WTC11 (cell line): ENCODE data around the gene PTPRN2. TPM values are rescaled to one million over a fixed set of nuclear protein-coding genes. Genes with fewer than 3 reads are reported as not detected.

ENCODE experiments used
- ATAC-seq: fragments of 200-7000 bp; cut with Tn5 transposase; 2 replicates; pipeline ENCODE4 v1.10.0; 2021; ENCODE audit warnings: mild to moderate bottlenecking, moderate library complexity
- CTCF ChIA-PET: fragments of 300-600 bp; sonication (Branson Sonifier 250); formaldehyde crosslinking; loops from one replicate; lab custom pipeline; 2021; ENCODE audit warnings: antibody characterized with exemption; lab: Charles Lee
- POLR2A ChIA-PET: fragments of 350-600 bp; sonication (Branson Sonifier 250); formaldehyde crosslinking; loops from one replicate; lab custom pipeline; 2021; ENCODE audit warnings: antibody characterized with exemption; lab: Charles Lee
- DNase-seq: peaks from one replicate; pipeline ENCODE4 v3.0.0; 2021; ENCODE audit warnings: low spot score
- H3K27ac Mint-ChIP-seq: 2 replicates; pipeline ENCODE4 v1.8.0; 2021; ENCODE audit warnings: mixed read lengths
- H3K27me3 Mint-ChIP-seq: 2 replicates; pipeline ENCODE4 v1.8.0; 2021; ENCODE audit warnings: low read depth, mild to moderate bottlenecking, moderate library complexity, mixed read lengths
- H3K36me3 Mint-ChIP-seq: 2 replicates; pipeline ENCODE4 v1.8.0; 2021; ENCODE audit warnings: mixed read lengths
- H3K4me1 Mint-ChIP-seq: 2 replicates; pipeline ENCODE4 v1.8.0; 2022; ENCODE audit warnings: mixed read lengths
- H3K4me3 Mint-ChIP-seq: 2 replicates; pipeline ENCODE4 v1.8.0; 2021; ENCODE audit warnings: mild to moderate bottlenecking, moderate library complexity, mixed read lengths
- H3K9me3 Mint-ChIP-seq: 2 replicates; pipeline ENCODE4 v1.8.0; 2021; ENCODE audit warnings: mixed read lengths
- ELF4 ChIP-seq: sonication (generic); formaldehyde crosslinking; IDR thresholded peaks from 2 replicates; pipeline ENCODE4 v1.8.1; 2022; ENCODE audit warnings: low read depth, mild to moderate bottlenecking, moderate library complexity, missing genetic modification reagents
- EMX1 ChIP-seq: fragments of 250-450 bp; sonication (Bioruptor Pico); IDR thresholded peaks from 2 replicates; pipeline ENCODE4 v1.8.0; 2021; ENCODE audit warnings: mild to moderate bottlenecking
- ESRRA ChIP-seq: sonication (generic); formaldehyde crosslinking; IDR thresholded peaks from 2 replicates; pipeline ENCODE4 v1.8.1; 2022; ENCODE audit warnings: mild to moderate bottlenecking, missing genetic modification reagents, borderline replicate concordance
- FOXP1 ChIP-seq: sonication (generic); formaldehyde crosslinking; IDR thresholded peaks from 2 replicates; pipeline ENCODE4 v1.8.0; 2022; ENCODE audit warnings: missing genetic modification reagents, mild to moderate bottlenecking, moderate library complexity, borderline replicate concordance
- GTF2I ChIP-seq: fragments of 250-450 bp; sonication (Bioruptor Pico); conservative IDR thresholded peaks from 2 replicates; pipeline ENCODE4 v1.4.0; 2021; ENCODE audit warnings: mild to moderate bottlenecking
- NFATC4 ChIP-seq: fragments of 250-450 bp; sonication (Bioruptor Pico); IDR thresholded peaks from 2 replicates; pipeline ENCODE4 v1.9.0; 2021; ENCODE audit warnings: mild to moderate bottlenecking
- NFYB ChIP-seq: sonication (generic); formaldehyde crosslinking; conservative IDR thresholded peaks from 2 replicates; pipeline ENCODE4 v1.8.0; 2022; ENCODE audit warnings: low read depth, missing genetic modification reagents
- NR1H2 ChIP-seq: sonication (generic); formaldehyde crosslinking; IDR thresholded peaks from 2 replicates; pipeline ENCODE4 v1.9.0; 2021; ENCODE audit warnings: mild to moderate bottlenecking, moderate library complexity, missing genetic modification reagents
- TCF7 ChIP-seq: sonication (generic); formaldehyde crosslinking; IDR thresholded peaks from 2 replicates; pipeline ENCODE4 v1.8.0; 2022; ENCODE audit warnings: mild to moderate bottlenecking, low read depth, missing genetic modification reagents, moderate library complexity
- ZNF138 ChIP-seq: sonication (generic); formaldehyde crosslinking; conservative IDR thresholded peaks from 2 replicates; pipeline ENCODE4 v1.8.1; 2022; ENCODE audit warnings: mild to moderate bottlenecking, moderate library complexity, missing genetic modification reagents
- ZNF219 ChIP-seq: sonication (generic); formaldehyde crosslinking; IDR thresholded peaks from 2 replicates; pipeline ENCODE4 v1.8.0; 2023; ENCODE audit warnings: missing genetic modification reagents, mild to moderate bottlenecking, borderline replicate concordance
- ZNF317 ChIP-seq: sonication (generic); formaldehyde crosslinking; IDR thresholded peaks from 2 replicates; pipeline ENCODE4 v1.8.1; 2023; ENCODE audit warnings: low read depth, mild to moderate bottlenecking, moderate library complexity, missing genetic modification reagents, borderline replicate concordance
- ZNF423 ChIP-seq: fragments of 250-450 bp; sonication (Bioruptor Pico); IDR thresholded peaks from 2 replicates; pipeline ENCODE4 v2.1.2; 2022; ENCODE audit warnings: mild to moderate bottlenecking, moderate library complexity
- ZNF671 ChIP-seq: fragments of 250-450 bp; sonication (Bioruptor Pico); IDR thresholded peaks from 2 replicates; pipeline ENCODE4 v1.8.0; 2021; ENCODE audit warnings: mild to moderate bottlenecking
- total RNA-seq: library from RNA; stranded (reverse); gene quantifications from 3 replicates; pipeline ENCODE4 v1.2.3, GENCODE V29; 2021
- TF ChIP-seq, protein P1 (sequence below): sonication (generic); formaldehyde crosslinking; IDR thresholded peaks from 2 replicates; pipeline ENCODE4 v1.8.1; 2023; ENCODE audit warnings: mild to moderate bottlenecking, missing genetic modification reagents, borderline replicate concordance
- TF ChIP-seq, protein P2 (sequence below): sonication (generic); formaldehyde crosslinking; IDR thresholded peaks from 2 replicates; pipeline ENCODE4 v1.8.1; 2023; ENCODE audit warnings: mild to moderate bottlenecking, missing genetic modification reagents
- TF ChIP-seq, protein P3 (sequence below): sonication (generic); formaldehyde crosslinking; IDR thresholded peaks from 2 replicates; pipeline ENCODE4 v1.8.0; 2022; ENCODE audit warnings: mild to moderate bottlenecking, missing genetic modification reagents
- TF ChIP-seq, protein P4 (sequence below): fragments of 250-450 bp; sonication (Bioruptor Pico); conservative IDR thresholded peaks from 2 replicates; pipeline ENCODE4 v1.9.0; 2021; ENCODE audit warnings: mild to moderate bottlenecking
- TF ChIP-seq, protein P5 (sequence below): fragments of 250-450 bp; sonication (Bioruptor Pico); IDR thresholded peaks from 2 replicates; pipeline ENCODE4 v1.8.0; 2021; ENCODE audit warnings: mild to moderate bottlenecking
- TF ChIP-seq, protein P6 (sequence below): sonication (generic); formaldehyde crosslinking; IDR thresholded peaks from 2 replicates; pipeline ENCODE4 v1.8.1; 2023; ENCODE audit warnings: mild to moderate bottlenecking, missing genetic modification reagents, moderate library complexity
- TF ChIP-seq, protein P7 (sequence below): sonication (generic); formaldehyde crosslinking; IDR thresholded peaks from 2 replicates; pipeline ENCODE4 v1.8.0; 2023; ENCODE audit warnings: missing genetic modification reagents, mild to moderate bottlenecking, borderline replicate concordance

The PTPRN2 gene
- total RNA-seq, 1 experiment from 2014 or later = 4.7 TPM

DNA sequence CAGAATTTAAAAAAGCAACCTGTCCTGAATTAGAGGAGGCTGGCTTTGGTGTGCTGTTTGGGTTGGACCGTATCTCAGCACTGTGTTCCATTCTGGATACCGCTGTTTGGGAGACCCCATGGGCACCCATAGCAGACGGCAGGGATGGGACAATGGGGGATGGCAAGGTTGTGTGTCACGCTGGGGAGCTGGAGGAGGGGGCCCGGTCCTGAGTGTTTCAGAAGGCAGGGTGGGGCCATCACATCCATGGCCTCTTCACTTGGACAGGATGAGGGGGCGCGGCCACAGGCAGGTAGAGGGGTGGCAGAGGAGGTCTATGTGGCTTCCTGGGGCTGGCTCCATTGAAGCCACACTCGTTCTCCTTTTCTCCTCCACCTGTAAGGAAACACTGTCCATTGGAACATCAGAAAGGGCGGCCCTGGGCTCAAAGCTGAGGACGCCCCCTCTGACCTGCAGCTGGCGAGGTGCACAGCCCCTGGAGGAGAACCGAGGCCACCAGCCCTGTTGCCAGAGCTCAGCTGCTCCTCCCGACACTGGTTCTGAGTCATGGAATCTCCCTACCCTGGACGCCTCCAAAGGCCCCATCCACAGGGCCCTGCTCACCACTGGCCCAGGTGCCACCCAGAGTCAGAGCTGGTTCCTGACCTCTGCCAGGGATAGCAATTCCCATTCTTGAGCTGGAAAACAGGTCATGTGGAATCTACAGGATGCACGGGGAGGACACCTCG is 663.6 kb downstream of the PTPRN2 start (continued):
- TF ChIP-seq EMX1 (CRISPR knock-in tag) = no peak

DNA sequence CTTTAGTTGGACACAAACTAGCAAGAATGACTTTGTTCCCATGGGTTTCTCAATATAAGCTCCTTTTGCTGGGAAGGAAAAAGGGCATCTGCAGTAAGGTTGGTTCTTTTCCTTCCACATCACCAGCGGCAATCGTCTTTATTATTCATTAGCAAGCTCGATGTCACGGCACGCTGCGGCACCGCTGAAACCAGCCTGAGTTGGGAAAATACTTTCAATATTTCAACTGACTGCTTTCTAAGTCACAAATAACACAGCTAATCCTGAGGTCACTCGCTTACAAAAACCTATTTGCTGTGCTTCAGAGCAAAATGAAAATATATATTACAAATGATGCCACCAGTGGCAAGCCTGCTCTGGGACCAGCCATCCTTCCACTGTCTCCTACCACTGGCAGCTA is 665.0 kb downstream of the PTPRN2 start:
- ChIA-PET CTCF (no interaction called here), POLR2A (no interaction called here)
- peaks cover 32% of the 10 kb centered on the region for H3K36me3 Mint-ChIP-seq
- ATAC-seq (no peak), DNase-seq (no peak)
- no peak for TF ChIP-seq ESRRA
- TF ChIP-seq ZNF317 (CRISPR knock-in tag) = no peak
- TF ChIP-seq, protein P1, sequence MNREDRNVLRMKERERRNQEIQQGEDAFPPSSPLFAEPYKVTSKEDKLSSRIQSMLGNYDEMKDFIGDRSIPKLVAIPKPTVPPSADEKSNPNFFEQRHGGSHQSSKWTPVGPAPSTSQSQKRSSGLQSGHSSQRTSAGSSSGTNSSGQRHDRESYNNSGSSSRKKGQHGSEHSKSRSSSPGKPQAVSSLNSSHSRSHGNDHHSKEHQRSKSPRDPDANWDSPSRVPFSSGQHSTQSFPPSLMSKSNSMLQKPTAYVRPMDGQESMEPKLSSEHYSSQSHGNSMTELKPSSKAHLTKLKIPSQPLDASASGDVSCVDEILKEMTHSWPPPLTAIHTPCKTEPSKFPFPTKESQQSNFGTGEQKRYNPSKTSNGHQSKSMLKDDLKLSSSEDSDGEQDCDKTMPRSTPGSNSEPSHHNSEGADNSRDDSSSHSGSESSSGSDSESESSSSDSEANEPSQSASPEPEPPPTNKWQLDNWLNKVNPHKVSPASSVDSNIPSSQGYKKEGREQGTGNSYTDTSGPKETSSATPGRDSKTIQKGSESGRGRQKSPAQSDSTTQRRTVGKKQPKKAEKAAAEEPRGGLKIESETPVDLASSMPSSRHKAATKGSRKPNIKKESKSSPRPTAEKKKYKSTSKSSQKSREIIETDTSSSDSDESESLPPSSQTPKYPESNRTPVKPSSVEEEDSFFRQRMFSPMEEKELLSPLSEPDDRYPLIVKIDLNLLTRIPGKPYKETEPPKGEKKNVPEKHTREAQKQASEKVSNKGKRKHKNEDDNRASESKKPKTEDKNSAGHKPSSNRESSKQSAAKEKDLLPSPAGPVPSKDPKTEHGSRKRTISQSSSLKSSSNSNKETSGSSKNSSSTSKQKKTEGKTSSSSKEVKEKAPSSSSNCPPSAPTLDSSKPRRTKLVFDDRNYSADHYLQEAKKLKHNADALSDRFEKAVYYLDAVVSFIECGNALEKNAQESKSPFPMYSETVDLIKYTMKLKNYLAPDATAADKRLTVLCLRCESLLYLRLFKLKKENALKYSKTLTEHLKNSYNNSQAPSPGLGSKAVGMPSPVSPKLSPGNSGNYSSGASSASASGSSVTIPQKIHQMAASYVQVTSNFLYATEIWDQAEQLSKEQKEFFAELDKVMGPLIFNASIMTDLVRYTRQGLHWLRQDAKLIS (CRISPR knock-in tag) = no peak
- no peak for TF ChIP-seq ZNF423
- TF ChIP-seq, protein P2, sequence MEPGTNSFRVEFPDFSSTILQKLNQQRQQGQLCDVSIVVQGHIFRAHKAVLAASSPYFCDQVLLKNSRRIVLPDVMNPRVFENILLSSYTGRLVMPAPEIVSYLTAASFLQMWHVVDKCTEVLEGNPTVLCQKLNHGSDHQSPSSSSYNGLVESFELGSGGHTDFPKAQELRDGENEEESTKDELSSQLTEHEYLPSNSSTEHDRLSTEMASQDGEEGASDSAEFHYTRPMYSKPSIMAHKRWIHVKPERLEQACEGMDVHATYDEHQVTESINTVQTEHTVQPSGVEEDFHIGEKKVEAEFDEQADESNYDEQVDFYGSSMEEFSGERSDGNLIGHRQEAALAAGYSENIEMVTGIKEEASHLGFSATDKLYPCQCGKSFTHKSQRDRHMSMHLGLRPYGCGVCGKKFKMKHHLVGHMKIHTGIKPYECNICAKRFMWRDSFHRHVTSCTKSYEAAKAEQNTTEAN = no peak
- TF ChIP-seq, protein P3, sequence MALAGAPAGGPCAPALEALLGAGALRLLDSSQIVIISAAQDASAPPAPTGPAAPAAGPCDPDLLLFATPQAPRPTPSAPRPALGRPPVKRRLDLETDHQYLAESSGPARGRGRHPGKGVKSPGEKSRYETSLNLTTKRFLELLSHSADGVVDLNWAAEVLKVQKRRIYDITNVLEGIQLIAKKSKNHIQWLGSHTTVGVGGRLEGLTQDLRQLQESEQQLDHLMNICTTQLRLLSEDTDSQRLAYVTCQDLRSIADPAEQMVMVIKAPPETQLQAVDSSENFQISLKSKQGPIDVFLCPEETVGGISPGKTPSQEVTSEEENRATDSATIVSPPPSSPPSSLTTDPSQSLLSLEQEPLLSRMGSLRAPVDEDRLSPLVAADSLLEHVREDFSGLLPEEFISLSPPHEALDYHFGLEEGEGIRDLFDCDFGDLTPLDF (CRISPR knock-in tag) = no peak
- no peak for TF ChIP-seq GTF2I (CRISPR knock-in tag)
- TF ChIP-seq TCF7 (CRISPR knock-in tag) = no peak
- TF ChIP-seq NFYB (CRISPR knock-in tag) = no peak
- TF ChIP-seq ZNF671 (CRISPR knock-in tag) = no peak
- no peak for TF ChIP-seq ELF4 (CRISPR knock-in tag)
- no peak for TF ChIP-seq ZNF138 (CRISPR knock-in tag)
- TF ChIP-seq NR1H2 (CRISPR knock-in tag) = no peak
- TF ChIP-seq NFATC4 (CRISPR knock-in tag) = no peak
- TF ChIP-seq, protein P4, sequence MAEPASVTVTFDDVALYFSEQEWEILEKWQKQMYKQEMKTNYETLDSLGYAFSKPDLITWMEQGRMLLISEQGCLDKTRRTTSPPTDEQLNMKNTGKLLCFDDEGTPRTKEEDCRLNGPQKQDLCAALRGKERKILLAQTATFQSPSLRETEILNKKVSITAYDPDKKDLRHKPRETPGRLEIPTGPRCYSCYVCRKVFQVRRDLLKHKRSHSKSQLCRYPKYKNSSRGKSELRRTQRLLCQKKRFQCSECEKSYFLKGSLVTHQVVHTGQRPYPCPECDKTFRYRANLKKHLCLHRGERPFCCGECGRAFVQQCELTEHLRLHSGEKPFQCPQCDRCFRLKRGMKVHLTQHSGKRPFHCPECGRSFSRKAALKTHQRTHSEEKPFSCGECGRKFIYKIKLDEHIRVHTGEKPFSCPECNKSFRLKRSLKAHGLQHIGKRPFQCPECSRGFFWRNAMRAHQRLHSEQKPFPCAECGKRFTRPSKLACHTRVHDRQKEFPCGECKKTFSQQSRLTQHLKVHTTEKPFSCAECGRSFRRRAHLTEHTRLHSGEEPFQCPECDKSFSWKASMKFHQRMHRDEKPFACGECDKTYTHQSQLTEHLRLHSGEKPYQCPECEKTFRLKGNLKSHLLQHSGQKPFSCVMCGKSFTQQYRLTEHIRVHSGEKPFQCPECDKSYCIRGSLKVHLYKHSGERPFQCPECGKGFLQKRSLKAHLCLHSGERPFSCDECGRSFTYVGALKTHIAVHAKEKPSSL = no peak
- TF ChIP-seq FOXP1 (CRISPR knock-in tag) = no peak
- no peak for TF ChIP-seq ZNF219 (CRISPR knock-in tag)
- TF ChIP-seq, protein P5, sequence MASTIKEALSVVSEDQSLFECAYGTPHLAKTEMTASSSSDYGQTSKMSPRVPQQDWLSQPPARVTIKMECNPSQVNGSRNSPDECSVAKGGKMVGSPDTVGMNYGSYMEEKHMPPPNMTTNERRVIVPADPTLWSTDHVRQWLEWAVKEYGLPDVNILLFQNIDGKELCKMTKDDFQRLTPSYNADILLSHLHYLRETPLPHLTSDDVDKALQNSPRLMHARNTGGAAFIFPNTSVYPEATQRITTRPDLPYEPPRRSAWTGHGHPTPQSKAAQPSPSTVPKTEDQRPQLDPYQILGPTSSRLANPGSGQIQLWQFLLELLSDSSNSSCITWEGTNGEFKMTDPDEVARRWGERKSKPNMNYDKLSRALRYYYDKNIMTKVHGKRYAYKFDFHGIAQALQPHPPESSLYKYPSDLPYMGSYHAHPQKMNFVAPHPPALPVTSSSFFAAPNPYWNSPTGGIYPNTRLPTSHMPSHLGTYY (CRISPR knock-in tag) = no peak
- TF ChIP-seq, protein P6, sequence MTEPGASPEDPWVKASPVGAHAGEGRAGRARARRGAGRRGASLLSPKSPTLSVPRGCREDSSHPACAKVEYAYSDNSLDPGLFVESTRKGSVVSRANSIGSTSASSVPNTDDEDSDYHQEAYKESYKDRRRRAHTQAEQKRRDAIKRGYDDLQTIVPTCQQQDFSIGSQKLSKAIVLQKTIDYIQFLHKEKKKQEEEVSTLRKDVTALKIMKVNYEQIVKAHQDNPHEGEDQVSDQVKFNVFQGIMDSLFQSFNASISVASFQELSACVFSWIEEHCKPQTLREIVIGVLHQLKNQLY = no peak
- TF ChIP-seq, protein P7, sequence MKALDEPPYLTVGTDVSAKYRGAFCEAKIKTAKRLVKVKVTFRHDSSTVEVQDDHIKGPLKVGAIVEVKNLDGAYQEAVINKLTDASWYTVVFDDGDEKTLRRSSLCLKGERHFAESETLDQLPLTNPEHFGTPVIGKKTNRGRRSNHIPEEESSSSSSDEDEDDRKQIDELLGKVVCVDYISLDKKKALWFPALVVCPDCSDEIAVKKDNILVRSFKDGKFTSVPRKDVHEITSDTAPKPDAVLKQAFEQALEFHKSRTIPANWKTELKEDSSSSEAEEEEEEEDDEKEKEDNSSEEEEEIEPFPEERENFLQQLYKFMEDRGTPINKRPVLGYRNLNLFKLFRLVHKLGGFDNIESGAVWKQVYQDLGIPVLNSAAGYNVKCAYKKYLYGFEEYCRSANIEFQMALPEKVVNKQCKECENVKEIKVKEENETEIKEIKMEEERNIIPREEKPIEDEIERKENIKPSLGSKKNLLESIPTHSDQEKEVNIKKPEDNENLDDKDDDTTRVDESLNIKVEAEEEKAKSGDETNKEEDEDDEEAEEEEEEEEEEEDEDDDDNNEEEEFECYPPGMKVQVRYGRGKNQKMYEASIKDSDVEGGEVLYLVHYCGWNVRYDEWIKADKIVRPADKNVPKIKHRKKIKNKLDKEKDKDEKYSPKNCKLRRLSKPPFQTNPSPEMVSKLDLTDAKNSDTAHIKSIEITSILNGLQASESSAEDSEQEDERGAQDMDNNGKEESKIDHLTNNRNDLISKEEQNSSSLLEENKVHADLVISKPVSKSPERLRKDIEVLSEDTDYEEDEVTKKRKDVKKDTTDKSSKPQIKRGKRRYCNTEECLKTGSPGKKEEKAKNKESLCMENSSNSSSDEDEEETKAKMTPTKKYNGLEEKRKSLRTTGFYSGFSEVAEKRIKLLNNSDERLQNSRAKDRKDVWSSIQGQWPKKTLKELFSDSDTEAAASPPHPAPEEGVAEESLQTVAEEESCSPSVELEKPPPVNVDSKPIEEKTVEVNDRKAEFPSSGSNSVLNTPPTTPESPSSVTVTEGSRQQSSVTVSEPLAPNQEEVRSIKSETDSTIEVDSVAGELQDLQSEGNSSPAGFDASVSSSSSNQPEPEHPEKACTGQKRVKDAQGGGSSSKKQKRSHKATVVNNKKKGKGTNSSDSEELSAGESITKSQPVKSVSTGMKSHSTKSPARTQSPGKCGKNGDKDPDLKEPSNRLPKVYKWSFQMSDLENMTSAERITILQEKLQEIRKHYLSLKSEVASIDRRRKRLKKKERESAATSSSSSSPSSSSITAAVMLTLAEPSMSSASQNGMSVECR = no peak
- H3K4me3 Mint-ChIP-seq = no peak overlapping the region
- no peak overlapping the region for H3K27ac Mint-ChIP-seq
- peaks cover 4% of the 10 kb centered on the region; the same call in 1 of the 2 replicates for H3K27me3 Mint-ChIP-seq
- H3K4me1 Mint-ChIP-seq = no peaks in the 10 kb centered on the region
- peaks cover 47% of the 10 kb centered on the region for H3K9me3 Mint-ChIP-seq
